OCI-LY7 (cell line): ENCODE data around the gene XG.

Source experiments
- CTCF ChIP-seq: fragments of 200-600 bp; sonication (generic); conservative IDR thresholded peaks from 2 replicates; pipeline ENCODE4 v1.5.1; 2014; ENCODE audit warnings: mild to moderate bottlenecking, antibody characterized with exemption, low read length, moderate library complexity, mixed read lengths
- EZH2phosphoT487 ChIP-seq: fragments of 200-600 bp; sonication (generic); IDR thresholded peaks from 2 replicates; pipeline ENCODE4 v1.6.1; 2018; ENCODE audit warnings: low read depth, borderline replicate concordance, mild to moderate bottlenecking, mixed run types, antibody characterized with exemption, low read length, moderate library complexity, mixed read lengths

DNA sequence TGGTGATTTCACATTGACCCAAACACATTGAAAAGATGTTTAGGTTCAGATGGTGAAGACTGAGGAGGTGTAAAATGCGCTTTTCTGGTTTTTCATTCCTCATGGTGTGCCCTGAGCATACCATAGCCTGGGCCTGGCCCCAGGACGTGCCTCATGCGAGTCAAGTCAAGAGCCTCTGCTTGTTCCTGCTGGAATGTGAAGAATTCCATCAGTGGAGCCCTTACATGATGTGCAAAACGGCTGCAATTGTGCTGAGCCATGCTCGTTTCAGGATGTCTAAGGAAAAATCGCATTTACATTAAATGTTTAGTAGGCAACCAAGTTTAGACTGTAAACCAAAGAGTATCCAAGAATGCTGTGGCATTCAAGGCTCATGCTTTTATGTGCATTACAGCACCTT is 111.8 kb downstream of the XG start:
- TF ChIP-seq CTCF (no peak), EZH2phosphoT487 (no peak)
